Liver (tissue), 3 donors: ENCODE measurements around the gene FXYD7.

Source experiments
- GABPA ChIP-seq, 2 donors: IDR thresholded peaks in 1 of 2; conservative IDR thresholded peaks in 1 of 2; 2 replicates each; pipeline ENCODE4 v1.6.1; 2016; ENCODE audit warnings: antibody characterized with exemption in 2 of 2, mild to moderate bottlenecking in 1 of 2, moderate library complexity in 1 of 2
- HNF4A ChIP-seq, 2 donors: conservative IDR thresholded peaks; 2 replicates each; pipeline ENCODE4 v1.6.1; 2016; ENCODE audit warnings: antibody characterized with exemption in 2 of 2, mild to moderate bottlenecking in 2 of 2
- RAD21 ChIP-seq, 2 donors: IDR thresholded peaks; 2 replicates each; pipeline ENCODE4 v1.6.1; 2016; ENCODE audit warnings: antibody characterized with exemption in 2 of 2, mild to moderate bottlenecking in 2 of 2
- REST ChIP-seq: IDR thresholded peaks from 2 replicates; pipeline ENCODE4 v1.6.1; 2016; ENCODE audit warnings: antibody characterized with exemption, mild to moderate bottlenecking
- SP1 ChIP-seq: IDR thresholded peaks from 2 replicates; pipeline ENCODE4 v1.6.1; 2018; ENCODE audit warnings: antibody characterized with exemption, mild to moderate bottlenecking
- TAF1 ChIP-seq: conservative IDR thresholded peaks from 2 replicates; pipeline ENCODE4 v1.6.1; 2016; ENCODE audit warnings: antibody characterized with exemption, mild to moderate bottlenecking
- YY1 ChIP-seq: IDR thresholded peaks from 2 replicates; pipeline ENCODE4 v1.6.1; 2016; ENCODE audit warnings: antibody characterized with exemption, mild to moderate bottlenecking
- ZBTB33 ChIP-seq: IDR thresholded peaks from 2 replicates; pipeline ENCODE4 v1.6.1; 2016; ENCODE audit warnings: antibody characterized with exemption
- TF ChIP-seq, protein P1 (sequence below): fragments of 150-350 bp; IDR thresholded peaks from 2 replicates; pipeline ENCODE4 v1.5.1; 2017; ENCODE audit warnings: improper control_type of control experiment, low read depth, low read length; ENCODE audit not compliant: missing input control
- donor health status: healthy.
- donor health status: healthy.

DNA sequence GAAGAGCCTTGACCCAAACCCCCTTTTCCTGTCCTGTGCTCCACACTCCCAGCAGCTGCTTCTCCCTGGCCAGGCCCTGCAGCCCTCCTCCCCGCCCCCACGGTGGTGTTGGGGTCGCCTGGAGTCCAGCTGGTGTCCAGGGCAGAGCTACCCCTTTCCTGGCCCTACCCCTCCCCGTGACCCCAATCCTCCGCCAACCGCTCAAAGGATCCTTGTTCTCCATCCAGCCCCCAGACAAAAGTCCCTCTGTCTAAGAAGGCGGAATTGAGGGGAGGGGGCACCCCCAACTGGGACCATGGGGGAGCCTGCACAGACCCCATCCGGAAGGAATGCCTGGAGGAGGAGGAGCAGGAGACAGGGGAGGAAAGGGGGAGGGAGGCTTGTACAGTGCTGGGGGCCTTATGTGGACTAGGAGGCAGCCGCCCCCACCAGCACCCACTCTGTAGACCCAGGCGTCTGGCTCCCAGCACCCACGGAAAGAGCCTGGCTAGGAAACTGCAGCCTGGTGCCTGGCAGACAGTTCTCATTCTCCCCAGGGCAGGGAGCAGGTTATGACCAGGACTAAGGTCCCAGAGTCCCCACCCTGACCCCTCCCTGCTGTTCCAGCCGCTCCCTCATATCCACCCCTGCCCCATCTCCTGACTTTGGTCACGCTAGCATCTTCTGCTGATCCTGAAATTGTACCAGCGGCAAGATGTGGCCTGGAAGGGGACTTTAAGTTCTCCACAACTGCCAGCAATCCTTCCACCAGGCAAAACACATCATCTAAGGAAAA is 27.7 kb upstream of the FXYD7 start, which contains the start of gene FXYD3:
- TF ChIP-seq, protein P1, sequence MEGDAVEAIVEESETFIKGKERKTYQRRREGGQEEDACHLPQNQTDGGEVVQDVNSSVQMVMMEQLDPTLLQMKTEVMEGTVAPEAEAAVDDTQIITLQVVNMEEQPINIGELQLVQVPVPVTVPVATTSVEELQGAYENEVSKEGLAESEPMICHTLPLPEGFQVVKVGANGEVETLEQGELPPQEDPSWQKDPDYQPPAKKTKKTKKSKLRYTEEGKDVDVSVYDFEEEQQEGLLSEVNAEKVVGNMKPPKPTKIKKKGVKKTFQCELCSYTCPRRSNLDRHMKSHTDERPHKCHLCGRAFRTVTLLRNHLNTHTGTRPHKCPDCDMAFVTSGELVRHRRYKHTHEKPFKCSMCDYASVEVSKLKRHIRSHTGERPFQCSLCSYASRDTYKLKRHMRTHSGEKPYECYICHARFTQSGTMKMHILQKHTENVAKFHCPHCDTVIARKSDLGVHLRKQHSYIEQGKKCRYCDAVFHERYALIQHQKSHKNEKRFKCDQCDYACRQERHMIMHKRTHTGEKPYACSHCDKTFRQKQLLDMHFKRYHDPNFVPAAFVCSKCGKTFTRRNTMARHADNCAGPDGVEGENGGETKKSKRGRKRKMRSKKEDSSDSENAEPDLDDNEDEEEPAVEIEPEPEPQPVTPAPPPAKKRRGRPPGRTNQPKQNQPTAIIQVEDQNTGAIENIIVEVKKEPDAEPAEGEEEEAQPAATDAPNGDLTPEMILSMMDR = no peak
- TF ChIP-seq RAD21 (IDR thresholded peaks at IDR 0.05) (no peak), GABPA (IDR thresholded peaks at IDR 0.05 in 1 of 2, conservative IDR thresholded peaks at IDR 0.05 in 1 of 2) (no peak), TAF1 (no peak), SP1 (no peak), REST (no peak), YY1 (no peak), HNF4A (conservative IDR thresholded peaks at IDR 0.05) (no peak), ZBTB33 (no peak)
